Stimulated activated CD8-positive, alpha-beta memory T cell treated with anti-CD3 and anti-CD28 coated beads, Interleukin-7, amount 100 ng/mL, for 4 hours (primary cell): Measurements from ENCODE around the gene ACAP3.

Experiments used
- DNase-seq, 2 donors: peaks; one replicate each; pipeline ENCODE4 v3.0.0-alpha.2; 2020; ENCODE audit warnings: low read depth in 2 of 2

ACAP3 gene

GRCh38 chr1:1307923-1308755 lies at the start of gene ACAP3, which contains the start of gene PUSL1:
ACAP3 (minus strand) TSS chr1:1307930; CDS start chr1:1307815, 115 bp downstream.
PUSL1 (plus strand) TSS chr1:1308597; CDS start chr1:1308644, 47 bp downstream.
- peak; percentile 73 to 86 for DNase-seq

- no peak for DNase-seq
Observed at GRCh38 chr1:1356796-1357401, 49.2 kb upstream of the ACAP3 start.

GRCh38 chr1:1356166-1356795 lies 48.6 kb upstream of the ACAP3 start:
- DNase-seq, result no peak

- DNase-seq, result no peak
Observed at GRCh38 chr1:1355416-1355815, 47.7 kb upstream of the ACAP3 start.

GRCh38 chr1:1354271-1355247 lies 46.8 kb upstream of the ACAP3 start:
- no peak for DNase-seq

- DNase-seq, result no peak
Observed at GRCh38 chr1:1353389-1354151, 45.8 kb upstream of the ACAP3 start.

GRCh38 chr1:1352786-1353388 lies 45.2 kb upstream of the ACAP3 start:
- no peak for DNase-seq

GRCh38 chr1:1351511-1352427 lies 44.0 kb upstream of the ACAP3 start:
- DNase-seq, result no peak

- peak; percentile 17 to 53 for DNase-seq
Observed at GRCh38 chr1:1349256-1350012, 41.7 kb upstream of the ACAP3 start, which contains the start of gene DVL1. DVL1 (minus strand) TSS chr1:1349418; CDS start chr1:1349065, 353 bp downstream.

GRCh38 chr1:1348420-1349255 lies 40.9 kb upstream of the ACAP3 start:
- no peak for DNase-seq

- no peak for DNase-seq
Observed at GRCh38 chr1:1347663-1348419, 40.1 kb upstream of the ACAP3 start.

- no peak for DNase-seq
Observed at GRCh38 chr1:1347026-1347595, 39.4 kb upstream of the ACAP3 start.

- no peak for DNase-seq
Observed at GRCh38 chr1:1346501-1346890, 38.8 kb upstream of the ACAP3 start.

GRCh38 chr1:1345860-1346500 lies 38.2 kb upstream of the ACAP3 start:
- DNase-seq, result no peak

- DNase-seq, result no peak
Observed at GRCh38 chr1:1345384-1345783, 37.7 kb upstream of the ACAP3 start.
